Keratinocyte (primary cell): Measurements from ENCODE around the gene DDX42. TPM values are rescaled to one million over a fixed set of nuclear protein-coding genes. Genes with fewer than 3 reads are reported as not detected.

Experiments used
- DNase-seq: peaks from one replicate; pipeline ENCODE4 v3.0.0-alpha.2; 2011; ENCODE audit warnings: low read depth, missing footprints, low spot score
- FAIRE-seq: peaks from 2 replicates; lab custom pipeline; 2011; peaks lifted over from hg19 to GRCh38; lab: Jason Lieb, UNC
- H2AFZ ChIP-seq: 2 replicates; pipeline ENCODE4 v1.6.0; 2012; ENCODE audit warnings: low read length, control low read depth, inconsistent platforms; ENCODE audit not compliant: control insufficient read depth
- H3K27ac ChIP-seq: 2 replicates; pipeline ENCODE4 v1.5.1; 2011; ENCODE audit warnings: low read length; ENCODE audit not compliant: control insufficient read depth, insufficient read depth
- H3K27me3 ChIP-seq: 3 replicates; pipeline ENCODE4 v1.6.0; 2011; ENCODE audit warnings: low read length; ENCODE audit not compliant: control insufficient read depth, insufficient read depth; ENCODE audit errors: extremely low read depth
- H3K36me3 ChIP-seq, 2 experiments: 2 replicates in 1 of 2; 3 replicates in 1 of 2; pipeline ENCODE4 v1.5.1; 2011; ENCODE audit warnings: low read length in 2 of 2, mild to moderate bottlenecking in 1 of 2; ENCODE audit not compliant: control insufficient read depth in 2 of 2, insufficient read depth in 2 of 2; ENCODE audit errors: extremely low read depth in 1 of 2
- H3K4me1 ChIP-seq: 3 replicates; pipeline ENCODE4 v1.5.1; 2011; ENCODE audit warnings: low read length; ENCODE audit not compliant: control insufficient read depth, insufficient read depth; ENCODE audit errors: extremely low read depth
- H3K4me2 ChIP-seq: 3 replicates; pipeline ENCODE4 v1.6.0; 2011; ENCODE audit warnings: low read depth, low read length; ENCODE audit not compliant: control insufficient read depth, insufficient read depth; ENCODE audit errors: extremely low read depth
- H3K4me3 ChIP-seq, 3 experiments: fragments of 200-600 bp in 1 of 3; sonication (generic) in 1 of 3; 2 replicates in 2 of 3; 3 replicates in 1 of 3; pipeline ENCODE4 v1.5.1; 2011 to 2016; ENCODE audit warnings: low read length in 3 of 3, mild to moderate bottlenecking in 3 of 3, control low read depth in 2 of 3, inconsistent platforms in 1 of 3, low read depth in 1 of 3, mixed read lengths in 1 of 3, mixed run types in 1 of 3, moderate library complexity in 1 of 3; ENCODE audit not compliant: control insufficient read depth in 2 of 3, insufficient read depth in 2 of 3; ENCODE audit errors: extremely low read depth in 1 of 3
- H3K79me2 ChIP-seq: 2 replicates; pipeline ENCODE4 v1.6.0; 2012; ENCODE audit warnings: low read length; ENCODE audit not compliant: control insufficient read depth, insufficient read depth
- H3K9ac ChIP-seq: 3 replicates; pipeline ENCODE4 v1.6.0; 2011; ENCODE audit warnings: low read length; ENCODE audit not compliant: control insufficient read depth, insufficient read depth; ENCODE audit errors: extremely low read depth
- H3K9me1 ChIP-seq: 3 replicates; pipeline ENCODE4 v1.6.0; 2011; ENCODE audit warnings: low read length; ENCODE audit not compliant: control insufficient read depth, insufficient read depth; ENCODE audit errors: extremely low read depth
- H3K9me3 ChIP-seq: 2 replicates; pipeline ENCODE4 v1.5.1; 2012; ENCODE audit warnings: low read depth, low read length; ENCODE audit not compliant: control insufficient read depth
- H4K20me1 ChIP-seq: 3 replicates; pipeline ENCODE4 v1.6.0; 2011; ENCODE audit warnings: low read length; ENCODE audit not compliant: control insufficient read depth, insufficient read depth; ENCODE audit errors: extremely low read depth
- CTCF ChIP-seq, 3 experiments: IDR thresholded peaks in 1 of 3; conservative IDR thresholded peaks in 1 of 3; optimal IDR thresholded peaks in 1 of 3; 2 replicates in 2 of 3; 3 replicates in 1 of 3; pipeline versions ENCODE3 to v1.5.1; 2011; ENCODE audit warnings: low read length in 3 of 3, mild to moderate bottlenecking in 3 of 3, moderate library complexity in 2 of 3, control low read depth in 1 of 3, inconsistent platforms in 1 of 3; ENCODE audit not compliant: insufficient read depth in 2 of 3; ENCODE audit errors: extremely low read depth in 1 of 3
- EZH2 ChIP-seq: IDR thresholded peaks from one replicate; pipeline ENCODE4 v1.6.1; 2012; ENCODE audit warnings: inconsistent platforms, mild to moderate bottlenecking, low read length, moderate library complexity
- dilution Hi-C: fragments of 300-500 bp; cut with MboI; formaldehyde crosslinking; loops from one replicate; pipeline ENCODE4 v1.7.0; 2020; ENCODE audit warnings: low sequenced_read_pairs; ENCODE audit not compliant: extremely low pct_ligation_motif_present
- polyA plus RNA-seq, 5 experiments: library from polyadenylated mRNA; depleted of rRNA in 3 of 5; stranded (reverse) in 3 of 5; stranded (forward) in 1 of 5; unstranded in 1 of 5; fragments of >200 nt; gene quantifications; 1 replicate in 1 of 5; 2 replicates in 3 of 5; 3 replicates in 1 of 5; pipeline versions ENCODE4 v1.2.1 to v1.2.3, GENCODE V29; 2011 to 2012; ENCODE audit warnings: missing spikeins in 2 of 5, low read depth in 1 of 5, low replicate concordance in 1 of 5

DDX42 gene
- polyA plus RNA-seq, 1 donor (not counting 4 experiments of a cell fraction or from before 2014, with no cell fraction given) = 116 TPM

- Histone ChIP-seq H4K20me1 (peaks cover 7% of the 10 kb centered on the region), H3K4me3 (no peak overlapping the region), H3K27me3 (no peaks in the 10 kb centered on the region), H3K27ac (no peak overlapping the region), H3K9me3 (no peaks in the 10 kb centered on the region), H3K36me3 (peaks cover 60 to 64% of the 10 kb centered on the region in 2 experiments), H3K4me1 (no peaks in the 10 kb centered on the region), H3K9me1 (no peaks in the 10 kb centered on the region), H2AFZ (no peak overlapping the region), H3K4me2 (no peak overlapping the region), H3K9ac (no peak overlapping the region), H3K79me2 (peaks cover 7% of the 10 kb centered on the region)
- dilution Hi-C loops = loop anchor here (5.0 kb wide), 1 partner anchor 34 kb away; no protein-coding TSS in a partner anchor
- DNase-seq (no peak), FAIRE-seq (no peak)
- TF ChIP-seq CTCF (optimal IDR thresholded peaks at IDR 0.05 in 1 of 3, IDR thresholded peaks at IDR 0.05 in 1 of 3, conservative IDR thresholded peaks at IDR 0.05 in 1 of 3; ENCODE audit: extremely low read depth in 1 of 3, insufficient read depth in 2 of 3, low read length in 3 of 3) (no peak), EZH2 (no peak)
Observed at GRCh38 chr17:63816669-63817068, 42.7 kb downstream of the DDX42 start.

DNA sequence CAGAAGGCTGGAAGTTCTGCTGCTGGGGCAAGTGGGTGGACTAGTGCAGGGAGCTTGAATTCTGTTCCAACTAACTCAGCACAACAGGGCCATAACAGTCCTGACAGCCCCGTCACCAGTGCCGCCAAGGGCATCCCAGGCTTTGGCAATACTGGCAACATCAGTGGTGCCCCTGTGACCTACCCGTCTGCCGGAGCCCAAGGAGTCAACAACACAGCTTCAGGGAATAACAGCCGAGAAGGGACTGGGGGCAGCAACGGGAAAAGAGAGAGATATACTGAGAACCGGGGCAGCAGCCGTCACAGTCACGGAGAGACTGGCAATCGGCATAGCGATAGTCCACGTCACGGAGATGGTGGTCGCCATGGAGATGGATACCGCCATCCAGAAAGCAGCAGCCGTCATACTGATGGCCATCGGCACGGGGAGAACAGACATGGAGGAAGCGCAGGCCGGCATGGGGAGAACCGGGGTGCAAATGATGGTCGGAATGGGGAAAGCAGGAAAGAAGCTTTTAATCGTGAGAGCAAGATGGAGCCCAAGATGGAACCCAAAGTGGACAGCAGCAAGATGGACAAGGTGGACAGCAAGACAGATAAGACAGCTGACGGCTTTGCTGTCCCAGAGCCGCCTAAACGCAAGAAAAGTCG is 43.9 kb downstream of the DDX42 start:
- H3K9ac ChIP-seq = no peak overlapping the region
- H2AFZ ChIP-seq = no peak overlapping the region
- no peak overlapping the region for H3K27ac ChIP-seq
- H3K9me1 ChIP-seq = no peaks in the 10 kb centered on the region
- H3K9me3 ChIP-seq = no peaks in the 10 kb centered on the region
- no peak overlapping the region for H3K4me2 ChIP-seq
- H4K20me1 ChIP-seq = peaks cover 9% of the 10 kb centered on the region
- TF ChIP-seq CTCF (optimal IDR thresholded peaks at IDR 0.05 in 1 of 3, IDR thresholded peaks at IDR 0.05 in 1 of 3, conservative IDR thresholded peaks at IDR 0.05 in 1 of 3; ENCODE audit: extremely low read depth in 1 of 3, insufficient read depth in 2 of 3, low read length in 3 of 3) (no peak), EZH2 (no peak)
- dilution Hi-C loops = loop anchor here (5.0 kb wide), 1 partner anchor 36 kb away; no protein-coding TSS in a partner anchor
- peaks cover 12% of the 10 kb centered on the region for H3K79me2 ChIP-seq
- H3K4me3 ChIP-seq = no peak overlapping the region
- no peaks in the 10 kb centered on the region for H3K27me3 ChIP-seq
- DNase-seq = no peak
- no peak for FAIRE-seq
- no peaks in the 10 kb centered on the region for H3K4me1 ChIP-seq
- H3K36me3 ChIP-seq = peaks cover 63 to 67% of the 10 kb centered on the region in 2 experiments
